CD14-positive monocyte (primary cell): ENCODE measurements around the gene CDT1. TPM values are rescaled to one million over a fixed set of nuclear protein-coding genes. Genes with fewer than 3 reads are reported as not detected.
A peak's percentile ranks its signal among the peaks of the same experiment; 100 is the strongest.

Source experiments
- DNase-seq, 3 donors: peaks; one replicate each; pipeline ENCODE4 v3.0.0-alpha.2; 2011 to 2022
- H2AFZ ChIP-seq: 2 replicates; pipeline ENCODE4 v1.6.0; 2012; ENCODE audit warnings: mild to moderate bottlenecking, low read depth, low read length, inconsistent platforms; ENCODE audit not compliant: insufficient read depth, poor library complexity, severe bottlenecking
- H3K27ac ChIP-seq, 2 donors: 1 replicate in 1 of 2; 2 replicates in 1 of 2; pipeline ENCODE4 v1.5.1; 2012 to 2013; ENCODE audit warnings: low read length in 2 of 2, control low read depth in 1 of 2, inconsistent platforms in 1 of 2, low read depth in 1 of 2, mild to moderate bottlenecking in 1 of 2
- H3K27me3 ChIP-seq, 2 donors: one replicate each; pipeline versions ENCODE4 v1.6.0 to v1.6.1; 2011 to 2013; ENCODE audit warnings: low read length in 2 of 2; ENCODE audit not compliant: control insufficient read depth in 2 of 2, insufficient read depth in 2 of 2
- H3K36me3 ChIP-seq, 2 donors: replicated peaks in 1 of 2; 1 replicate in 1 of 2; 2 replicates in 1 of 2; pipeline versions ENCODE4 v1.5.1 to v1.6.1; 2012 to 2013; ENCODE audit warnings: low read length in 2 of 2, control low read depth in 1 of 2, inconsistent platforms in 1 of 2, mild to moderate bottlenecking in 1 of 2; ENCODE audit not compliant: insufficient read depth in 2 of 2, control insufficient read depth in 1 of 2
- H3K4me1 ChIP-seq, 2 donors: 1 replicate in 1 of 2; 2 replicates in 1 of 2; pipeline versions ENCODE4 v1.5.1 to v1.6.1; 2012 to 2013; ENCODE audit warnings: low read length in 2 of 2, control low read depth in 1 of 2, inconsistent platforms in 1 of 2, mild to moderate bottlenecking in 1 of 2, moderate library complexity in 1 of 2; ENCODE audit not compliant: insufficient read depth in 2 of 2, control insufficient read depth in 1 of 2
- H3K4me2 ChIP-seq: replicated peaks from 2 replicates; pipeline ENCODE3; 2012; ENCODE audit warnings: low read length, moderate library complexity, mild to moderate bottlenecking; ENCODE audit not compliant: poor library complexity, severe bottlenecking; ENCODE audit errors: extremely low read depth
- H3K4me3 ChIP-seq, 3 experiments: fragments of 200-600 bp in 1 of 3; sonication (generic) in 1 of 3; replicated peaks in 1 of 3; 1 replicate in 2 of 3; 2 replicates in 1 of 3; pipeline ENCODE4 v1.5.1; 2011 to 2013; ENCODE audit warnings: low read length in 3 of 3, mild to moderate bottlenecking in 3 of 3, control low read depth in 2 of 3, low read depth in 2 of 3, inconsistent platforms in 1 of 3, moderate library complexity in 1 of 3
- H3K79me2 ChIP-seq: 2 replicates; pipeline ENCODE4 v1.6.0; 2012; ENCODE audit warnings: mild to moderate bottlenecking, control low read depth, inconsistent platforms, low read length, moderate library complexity; ENCODE audit not compliant: insufficient read depth
- H3K9ac ChIP-seq: 2 replicates; pipeline ENCODE4 v1.6.0; 2017; ENCODE audit warnings: low read length, mild to moderate bottlenecking; ENCODE audit not compliant: insufficient read depth, poor library complexity, severe bottlenecking
- H3K9me3 ChIP-seq, 2 donors: replicated peaks in 1 of 2; 1 replicate in 1 of 2; 2 replicates in 1 of 2; pipeline versions ENCODE4 v1.5.1 to v1.6.1; 2012 to 2013; ENCODE audit warnings: low read length in 2 of 2, control low read depth in 1 of 2; ENCODE audit not compliant: control insufficient read depth in 1 of 2, insufficient read depth in 1 of 2
- H4K20me1 ChIP-seq: 2 replicates; pipeline ENCODE4 v1.6.0; 2012; ENCODE audit warnings: mild to moderate bottlenecking, low read length, control low read depth, moderate library complexity; ENCODE audit not compliant: insufficient read depth
- H3K27ac Mint-ChIP-seq, 7 donors: one replicate each; pipeline ENCODE4 v1.8.0; 2020; ENCODE audit warnings: mild to moderate bottlenecking in 7 of 7, mixed read lengths in 7 of 7, moderate library complexity in 6 of 7, inconsistent platforms in 2 of 7
- H3K27me3 Mint-ChIP-seq, 3 donors: one replicate each; pipeline ENCODE4 v1.8.0; 2021 to 2022; ENCODE audit warnings: low read depth in 3 of 3, mild to moderate bottlenecking in 3 of 3, mixed read lengths in 3 of 3, moderate library complexity in 3 of 3, inconsistent platforms in 1 of 3
- H3K36me3 Mint-ChIP-seq, 2 donors: one replicate each; pipeline ENCODE4 v1.8.0; 2020; ENCODE audit warnings: mixed read lengths in 2 of 2, inconsistent platforms in 1 of 2, mild to moderate bottlenecking in 1 of 2
- H3K4me1 Mint-ChIP-seq: one replicate; pipeline ENCODE4 v1.8.0; 2020; ENCODE audit warnings: mild to moderate bottlenecking, mixed read lengths
- H3K4me3 Mint-ChIP-seq, 2 donors: one replicate each; pipeline ENCODE4 v1.8.0; 2020; ENCODE audit warnings: mild to moderate bottlenecking in 2 of 2, mixed read lengths in 2 of 2, moderate library complexity in 1 of 2
- H3K9me3 Mint-ChIP-seq, 7 donors: one replicate each; pipeline ENCODE4 v1.8.0; 2020 to 2022; ENCODE audit warnings: mixed read lengths in 7 of 7, mild to moderate bottlenecking in 6 of 7, moderate library complexity in 6 of 7, inconsistent platforms in 2 of 7
- CTCF ChIP-seq: fragments of 200-600 bp; IDR thresholded peaks from one replicate; pipeline ENCODE4 v1.8.0; 2022; ENCODE audit warnings: antibody characterized with exemption, mild to moderate bottlenecking
- WGBS: methylation state at CpG from one replicate; pipeline ENCODE4 v1.1.5; 2013; ENCODE audit warnings: missing lambda C conversion rate; ENCODE audit not compliant: insufficient coverage; 5-methylcytosine and 5-hydroxymethylcytosine counted together
- intact Hi-C, 2 donors: fragments of 100-400 bp; cut with micrococcal nuclease; formaldehyde crosslinking; loops; one replicate each; pipeline versions ENCODE4 v1.15.0 to v1.15.1; 2023
- polyA plus RNA-seq, 3 donors: library from polyadenylated mRNA; depleted of rRNA in 1 of 3; unstranded in 2 of 3; stranded (reverse) in 1 of 3; fragments of 300-500 nt in 2 of 3; fragments of >200 nt in 1 of 3; fragmentation: Illumina TruSeq in 2 of 3; gene quantifications; 1 replicate in 2 of 3; 2 replicates in 1 of 3; pipeline ENCODE4 v1.2.3, GENCODE V29; 2012 to 2021

CDT1 gene
- polyA plus RNA-seq, 3 donors: 0.07 to 0.24 (median 0.16) TPM

GRCh38 chr16:88762941-88763340, 40.6 kb upstream of the CDT1 start:
- peaks cover 100% of the 10 kb centered on the region for H3K79me2 ChIP-seq
- no peak for TF ChIP-seq CTCF
- Mint-ChIP-seq H3K27me3 (peaks cover 0 to 1% (median 0%) of the 10 kb centered on the region in 3 donors), H3K27ac (no peak overlapping the region), H3K9me3 (peaks cover 0 to 1% (median 0%) of the 10 kb centered on the region in 7 donors), H3K4me1 (peaks cover 34% of the 10 kb centered on the region), H3K4me3 (no peak overlapping the region), H3K36me3 (peaks cover 20 to 39% of the 10 kb centered on the region in 2 donors)
- H3K4me1 ChIP-seq: peaks cover 0 to 21% of the 10 kb centered on the region in 2 donors
- WGBS: 95% methylated on average over 10 of the region's 10 CpGs
- H3K9me3 ChIP-seq: no peaks in the 10 kb centered on the region
- no peak overlapping the region for H2AFZ ChIP-seq
- H3K27ac ChIP-seq: peak overlapping the region in 1 of 2 donors; percentile 38
- no peak overlapping the region for H3K9ac ChIP-seq
- DNase-seq: no peak
- no peaks in the 10 kb centered on the region for H3K27me3 ChIP-seq
- no peak overlapping the region for H3K4me2 ChIP-seq
- no peak overlapping the region for H3K4me3 ChIP-seq
- peaks cover 20 to 46% of the 10 kb centered on the region in 2 donors for H3K36me3 ChIP-seq
- H4K20me1 ChIP-seq: peaks cover 100% of the 10 kb centered on the region
- intact Hi-C loops: no loop called here

GRCh38 chr16:88763502-88764053, 40.0 kb upstream of the CDT1 start:
- H3K4me1 Mint-ChIP-seq: peaks cover 29% of the 10 kb centered on the region
- H3K36me3 Mint-ChIP-seq: peaks cover 20 to 39% of the 10 kb centered on the region in 2 donors
- no peak overlapping the region for H3K4me2 ChIP-seq
- H3K9me3 ChIP-seq: no peaks in the 10 kb centered on the region
- DNase-seq: no peak
- no peak for TF ChIP-seq CTCF
- H3K4me1 ChIP-seq: peaks cover 2 to 28% of the 10 kb centered on the region in 2 donors
- no peak overlapping the region for H3K4me3 Mint-ChIP-seq
- H3K27ac ChIP-seq: peak overlapping the region in 1 of 2 donors; percentile 48
- intact Hi-C loops: no loop called here
- peaks cover 0 to 1% (median 0%) of the 10 kb centered on the region in 7 donors for H3K9me3 Mint-ChIP-seq
- H3K4me3 ChIP-seq: no peak overlapping the region
- peaks cover 0 to 1% (median 0%) of the 10 kb centered on the region in 3 donors for H3K27me3 Mint-ChIP-seq
- H3K79me2 ChIP-seq: peaks cover 100% of the 10 kb centered on the region
- peaks cover 100% of the 10 kb centered on the region for H4K20me1 ChIP-seq
- peaks cover 19 to 46% of the 10 kb centered on the region in 2 donors for H3K36me3 ChIP-seq
- peak overlapping the region in 2 of 7 donors; percentile 1 to 39 for H3K27ac Mint-ChIP-seq
- H2AFZ ChIP-seq: no peak overlapping the region
- H3K9ac ChIP-seq: no peak overlapping the region
- H3K27me3 ChIP-seq: no peaks in the 10 kb centered on the region
- WGBS: 91% methylated on average over 11 of the region's 14 CpGs
